OCI-LY3 (cell line): ENCODE measurements around the gene CMAS.

Experiments used
- CTCF ChIP-seq: fragments of 200-600, 300-600 bp; sonication (generic); IDR thresholded peaks from 2 replicates; pipeline ENCODE4 v1.5.1; 2014; ENCODE audit warnings: antibody characterized with exemption, low read length, low read depth
- EZH2phosphoT487 ChIP-seq: fragments of 200-600 bp; shearing (Covaris generic); IDR thresholded peaks from 2 replicates; pipeline ENCODE4 v1.6.1; 2018; ENCODE audit warnings: antibody characterized with exemption, mixed run types, low read depth

- no peak for TF ChIP-seq CTCF
- no peak for TF ChIP-seq EZH2phosphoT487
These were observed 31.8 kb upstream of the CMAS start for GRCh38 chr12:22014041-22014782.
